Karpas-422 (cell line): ENCODE results near the gene ARRB1. TPM values are rescaled to one million over a fixed set of nuclear protein-coding genes. Genes with fewer than 3 reads are reported as not detected.
"Not testable (repeated sequence)": the region's sequence is repeated elsewhere in the genome, so short reads cannot be mapped to it uniquely, and the experiment has no call there.

Experiments
- DNase-seq: peaks from one replicate; pipeline ENCODE4 v3.0.0-alpha.2; 2015
- H2AFZ ChIP-seq: fragments of 200-600 bp; sonication (generic); 2 replicates; pipeline ENCODE4 v1.6.1; 2014; ENCODE audit warnings: antibody characterized with exemption, low read length, mixed read lengths
- H3K27ac ChIP-seq: fragments of 200-600 bp; sonication (generic); 2 replicates; pipeline ENCODE4 v1.5.1; 2014; ENCODE audit warnings: mild to moderate bottlenecking, low read length, moderate library complexity
- H3K27me3 ChIP-seq: fragments of 200-600 bp; sonication (generic); 2 replicates; pipeline ENCODE4 v1.6.1; 2014; ENCODE audit warnings: low read length, mixed read lengths
- H3K36me3 ChIP-seq: fragments of 200-600 bp; sonication (generic); 2 replicates; pipeline ENCODE4 v1.6.1; 2014; ENCODE audit warnings: low read length, mixed read lengths; ENCODE audit not compliant: insufficient read depth
- H3K4me1 ChIP-seq: fragments of 200-600 bp; sonication (generic); 2 replicates; pipeline ENCODE4 v1.6.1; 2014; ENCODE audit warnings: mild to moderate bottlenecking, low read length, mixed read lengths
- H3K4me2 ChIP-seq: fragments of 200-600 bp; sonication (generic); 2 replicates; pipeline ENCODE4 v1.6.1; 2014; ENCODE audit warnings: low read length, low read depth, mild to moderate bottlenecking; ENCODE audit not compliant: poor library complexity, severe bottlenecking
- H3K4me3 ChIP-seq: fragments of 200-600 bp; sonication (generic); 2 replicates; pipeline ENCODE4 v1.5.1; 2014; ENCODE audit warnings: mild to moderate bottlenecking, antibody characterized with exemption, low read length, mixed read lengths
- H3K79me2 ChIP-seq: fragments of 200-600 bp; sonication (generic); 2 replicates; pipeline ENCODE4 v1.6.1; 2014; ENCODE audit warnings: mild to moderate bottlenecking, low read length, mixed read lengths
- H3K9ac ChIP-seq: fragments of 200-600 bp; sonication (generic); 2 replicates; pipeline ENCODE4 v1.6.0; 2014; ENCODE audit warnings: low read length
- H3K9me2 ChIP-seq: fragments of 200-600 bp; sonication (generic), shearing (Covaris generic); replicated peaks from 2 replicates; pipeline ENCODE4 v1.6.0; 2014; ENCODE audit warnings: mild to moderate bottlenecking, low read length, moderate library complexity; ENCODE audit not compliant: insufficient read depth
- H3K9me3 ChIP-seq: fragments of 300-700, 200-600 bp; sonication (generic); 2 replicates; pipeline ENCODE4 v1.6.1; 2014; ENCODE audit warnings: low read length, mixed read lengths
- H4K20me1 ChIP-seq: fragments of 200-600 bp; sonication (generic); 2 replicates; pipeline ENCODE4 v1.6.1; 2014; ENCODE audit warnings: mild to moderate bottlenecking, antibody characterized with exemption, low read length, low read depth; ENCODE audit not compliant: insufficient read depth
- total RNA-seq: library from RNA; depleted of rRNA; stranded (reverse); fragments of >200 nt; shearing (Covaris generic); gene quantifications from 2 replicates; pipeline ENCODE4 v1.2.3, GENCODE V29; 2014; ENCODE audit warnings: low replicate concordance

The ARRB1 gene
- total RNA-seq, 1 experiment from 2014 or later: not detected

DNA sequence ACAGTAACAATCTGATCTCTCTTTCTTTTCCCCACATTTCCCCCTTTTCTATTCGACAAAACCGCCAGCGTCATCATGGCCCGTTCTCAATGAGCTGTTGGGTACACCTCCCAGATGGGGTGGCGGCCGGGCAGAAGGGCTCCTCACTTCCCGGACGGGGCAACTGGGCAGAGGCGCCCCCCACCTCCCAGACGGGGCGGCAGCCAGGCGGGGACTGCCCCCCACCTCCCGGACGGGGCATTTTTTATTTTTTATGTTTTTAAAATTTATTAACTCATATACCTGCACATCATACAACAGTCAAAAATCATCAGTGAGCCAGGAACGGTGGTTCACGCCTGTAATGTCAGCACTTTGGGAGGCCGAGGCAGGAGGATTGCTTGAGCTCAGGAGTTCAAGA, 27.3 kb upstream of the ARRB1 start:
- not testable (repeated sequence) for DNase-seq, H3K27me3 ChIP-seq, H3K4me2 ChIP-seq, H3K9me3 ChIP-seq, H2AFZ ChIP-seq, H3K27ac ChIP-seq, H3K4me1 ChIP-seq, H3K36me3 ChIP-seq, H4K20me1 ChIP-seq, H3K79me2 ChIP-seq, H3K9ac ChIP-seq, H3K4me3 ChIP-seq, H3K9me2 ChIP-seq

DNA sequence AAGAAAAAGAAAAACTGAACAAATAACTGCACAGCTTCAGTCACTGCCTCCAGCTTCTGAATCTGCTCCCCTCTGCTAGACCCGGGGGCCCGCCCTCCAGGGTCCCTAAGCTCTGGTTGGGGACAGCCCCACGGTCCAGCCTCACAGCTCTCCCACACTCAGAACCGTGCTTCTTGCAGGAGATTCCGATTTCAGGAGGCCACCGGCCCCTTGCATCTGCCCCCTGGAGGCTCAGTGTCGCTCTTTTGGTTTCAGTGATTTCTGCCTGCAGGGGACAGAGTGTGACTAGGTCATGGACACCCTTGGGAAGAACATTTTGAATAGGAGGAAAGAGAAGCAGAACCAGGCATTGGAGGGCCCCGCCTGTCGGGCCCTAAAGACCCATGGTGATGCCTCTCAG, 24.7 kb upstream of the ARRB1 start:
- Histone ChIP-seq H3K36me3 (no peaks in the 10 kb centered on the region), H3K4me2 (no peak overlapping the region), H3K9ac (no peak overlapping the region), H3K79me2 (no peaks in the 10 kb centered on the region), H3K9me3 (no peaks in the 10 kb centered on the region), H3K27ac (no peak overlapping the region), H3K4me3 (no peak overlapping the region), H3K9me2 (no peaks in the 10 kb centered on the region), H3K27me3 (no peaks in the 10 kb centered on the region), H2AFZ (no peak overlapping the region), H3K4me1 (no peaks in the 10 kb centered on the region), H4K20me1 (no peaks in the 10 kb centered on the region)
- DNase-seq: no peak

DNA sequence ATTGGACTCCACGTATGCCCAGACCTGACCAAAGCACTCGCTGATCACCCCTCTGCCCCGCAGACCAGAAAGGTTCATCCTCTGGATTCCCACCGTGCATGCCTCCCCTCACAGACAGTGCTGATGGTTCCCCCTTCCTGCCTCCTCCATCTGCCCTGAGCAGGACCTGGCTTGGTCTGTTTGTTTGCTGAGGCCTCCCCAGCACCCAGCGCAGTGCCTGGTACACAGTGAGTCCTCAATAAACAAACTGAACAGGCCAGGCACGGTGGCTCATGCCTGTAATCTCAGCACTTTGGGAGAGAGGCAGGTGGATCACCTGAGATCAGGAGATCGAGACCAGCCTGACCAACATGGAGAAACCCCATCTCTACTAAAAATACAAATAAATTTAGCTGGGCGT, 24.2 kb upstream of the ARRB1 start:
- Histone ChIP-seq H3K79me2 (no peaks in the 10 kb centered on the region), H3K27ac (no peak overlapping the region), H2AFZ (no peak overlapping the region), H3K27me3 (no peaks in the 10 kb centered on the region), H3K9me3 (no peaks in the 10 kb centered on the region), H3K36me3 (no peaks in the 10 kb centered on the region), H3K4me2 (no peak overlapping the region), H3K9me2 (no peaks in the 10 kb centered on the region), H3K4me1 (no peaks in the 10 kb centered on the region), H3K4me3 (no peak overlapping the region), H3K9ac (no peak overlapping the region), H4K20me1 (no peaks in the 10 kb centered on the region)
- no peak for DNase-seq

DNA sequence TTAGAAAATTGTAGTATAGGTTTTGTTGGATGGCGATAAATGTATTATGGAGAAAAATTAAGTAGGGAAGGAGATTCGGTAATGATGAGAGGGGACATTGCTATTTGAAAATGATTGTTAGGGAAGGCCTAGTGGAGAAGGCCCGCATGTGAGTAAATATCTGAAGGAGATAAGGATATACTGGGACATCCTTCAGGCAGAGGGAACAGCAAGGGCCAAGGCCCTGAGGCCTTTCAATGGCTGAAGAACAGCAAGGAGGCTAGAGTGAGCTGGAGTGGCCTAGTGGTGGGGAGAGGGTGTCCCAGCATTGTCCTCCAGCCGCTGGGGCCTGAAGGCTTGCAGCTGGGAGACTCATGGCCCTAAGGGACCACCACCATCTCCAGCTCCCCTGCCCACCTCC, 23.2 kb upstream of the ARRB1 start:
- H3K4me1 ChIP-seq: no peaks in the 10 kb centered on the region
- no peaks in the 10 kb centered on the region for H3K79me2 ChIP-seq
- H3K9ac ChIP-seq: no peak overlapping the region
- H3K27me3 ChIP-seq: no peaks in the 10 kb centered on the region
- no peaks in the 10 kb centered on the region for H3K9me3 ChIP-seq
- H3K4me3 ChIP-seq: no peak overlapping the region
- no peaks in the 10 kb centered on the region for H4K20me1 ChIP-seq
- no peaks in the 10 kb centered on the region for H3K36me3 ChIP-seq
- H2AFZ ChIP-seq: no peak overlapping the region
- DNase-seq: no peak
- no peaks in the 10 kb centered on the region for H3K9me2 ChIP-seq
- H3K4me2 ChIP-seq: no peak overlapping the region
- H3K27ac ChIP-seq: no peak overlapping the region

DNA sequence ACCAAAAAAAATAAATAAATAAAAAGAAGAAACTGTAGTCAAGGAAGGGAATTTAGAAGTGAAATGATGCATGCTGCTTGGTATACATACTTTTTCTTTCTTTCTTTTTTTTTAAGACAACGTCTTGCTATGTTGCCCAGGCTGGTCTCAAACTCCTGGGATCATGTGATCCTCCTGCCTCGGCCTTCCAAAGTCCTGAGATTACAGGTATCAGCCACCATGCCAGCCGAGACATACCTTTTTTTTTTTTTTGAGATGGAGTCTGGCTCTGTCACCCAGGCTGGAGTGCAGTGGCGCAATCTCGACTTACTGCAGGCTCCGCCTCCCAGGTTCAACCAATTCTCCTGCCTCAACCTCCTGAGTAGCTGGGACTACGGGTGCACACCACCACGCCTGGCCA, 21.7 kb upstream of the ARRB1 start:
- Histone ChIP-seq H3K27me3 (no peaks in the 10 kb centered on the region), H4K20me1 (no peaks in the 10 kb centered on the region), H3K4me3 (no peak overlapping the region), H3K4me2 (no peak overlapping the region), H3K9me3 (no peaks in the 10 kb centered on the region), H2AFZ (no peak overlapping the region), H3K9ac (no peak overlapping the region), H3K4me1 (no peaks in the 10 kb centered on the region), H3K27ac (no peak overlapping the region), H3K79me2 (no peaks in the 10 kb centered on the region), H3K36me3 (no peaks in the 10 kb centered on the region), H3K9me2 (no peaks in the 10 kb centered on the region)
- DNase-seq: no peak

DNA sequence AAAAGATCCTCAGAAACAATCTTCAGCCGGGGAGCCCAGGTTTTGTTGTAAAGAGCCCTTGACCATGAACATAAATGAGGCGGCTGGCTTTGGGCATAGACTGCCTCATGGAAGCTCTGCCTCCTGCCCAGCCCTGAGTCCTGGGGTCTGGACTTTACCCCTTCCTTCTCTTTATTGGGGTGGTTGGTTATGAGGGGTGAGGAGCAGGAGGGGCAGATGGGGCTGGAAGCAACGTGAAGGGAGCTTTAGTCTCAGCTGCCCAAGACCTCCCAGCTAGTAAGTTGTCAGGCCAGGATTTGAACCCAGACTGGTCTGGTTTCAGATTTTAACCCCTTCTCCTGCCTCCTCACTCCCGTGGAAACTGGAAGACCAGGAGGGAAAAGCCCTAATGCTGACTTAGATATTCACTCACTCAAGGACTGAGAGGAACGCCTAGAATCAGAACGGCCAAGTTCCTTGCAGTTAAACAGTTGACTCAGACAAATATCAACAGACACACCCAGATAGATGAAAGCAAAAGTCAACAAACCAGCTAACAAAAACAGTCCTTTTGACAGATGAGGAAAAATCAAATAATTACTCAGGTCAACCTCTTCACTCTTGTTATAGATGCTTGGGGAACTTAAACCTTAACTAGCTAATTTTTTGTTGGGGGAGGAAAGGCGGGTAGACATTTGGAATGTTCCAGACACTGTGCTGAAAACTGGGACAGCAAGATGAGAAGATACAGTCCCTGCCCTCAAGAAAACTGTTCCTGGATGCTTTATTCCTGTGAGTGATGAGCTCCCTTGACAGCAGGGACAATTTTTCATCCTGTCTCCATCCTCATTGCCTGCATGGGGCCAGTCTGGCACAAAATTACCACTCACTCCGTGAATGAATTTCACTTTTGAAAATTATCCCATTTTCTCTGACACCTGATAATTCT, 20.8 kb upstream of the ARRB1 start:
- Histone ChIP-seq H3K9ac (no peak overlapping the region), H3K4me2 (no peak overlapping the region), H3K9me2 (no peaks in the 10 kb centered on the region), H3K79me2 (no peaks in the 10 kb centered on the region), H3K27me3 (no peaks in the 10 kb centered on the region), H3K9me3 (no peaks in the 10 kb centered on the region), H3K36me3 (no peaks in the 10 kb centered on the region), H3K4me3 (no peak overlapping the region), H4K20me1 (no peaks in the 10 kb centered on the region), H2AFZ (no peak overlapping the region), H3K4me1 (no peaks in the 10 kb centered on the region), H3K27ac (no peak overlapping the region)
- DNase-seq: no peak

DNA sequence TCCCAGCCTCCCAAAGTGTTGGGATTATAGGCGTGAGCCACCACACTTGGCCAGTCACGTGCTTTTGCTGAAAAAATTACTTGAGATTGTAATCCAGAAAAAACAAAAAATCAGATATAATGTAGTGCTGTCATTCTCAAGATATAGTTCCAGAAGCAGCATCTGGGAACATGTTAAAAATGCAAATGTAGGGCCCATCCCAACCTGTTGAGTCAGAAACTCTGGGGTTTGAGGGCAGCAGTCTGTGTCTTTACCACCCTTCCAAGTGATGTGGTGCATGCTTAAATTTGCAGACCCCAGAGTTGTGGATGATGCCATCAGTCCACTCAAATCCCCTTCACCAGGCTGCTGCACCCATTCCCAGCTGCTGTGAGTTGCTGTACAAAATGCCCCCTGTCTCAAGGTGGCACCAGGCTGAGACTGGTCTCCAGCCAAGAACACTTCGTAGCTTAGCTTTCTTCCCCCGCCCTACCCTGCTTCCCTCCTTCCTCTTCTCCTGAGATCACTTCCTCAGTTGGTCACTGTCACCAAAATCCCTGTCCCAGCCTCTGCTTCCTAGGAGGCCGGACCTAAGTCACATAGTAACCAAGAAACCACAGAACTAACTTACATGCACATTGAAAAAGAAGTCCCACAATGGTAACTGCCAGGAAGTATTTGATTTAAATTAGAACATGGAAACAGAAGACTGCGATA, 18.2 kb upstream of the ARRB1 start:
- Histone ChIP-seq H3K27me3 (no peaks in the 10 kb centered on the region), H3K4me3 (no peak overlapping the region), H3K36me3 (no peaks in the 10 kb centered on the region), H3K4me2 (no peak overlapping the region), H2AFZ (no peak overlapping the region), H4K20me1 (no peaks in the 10 kb centered on the region), H3K4me1 (no peaks in the 10 kb centered on the region), H3K9ac (no peak overlapping the region), H3K79me2 (no peaks in the 10 kb centered on the region), H3K9me3 (no peaks in the 10 kb centered on the region), H3K27ac (no peak overlapping the region), H3K9me2 (no peaks in the 10 kb centered on the region)
- no peak for DNase-seq

DNA sequence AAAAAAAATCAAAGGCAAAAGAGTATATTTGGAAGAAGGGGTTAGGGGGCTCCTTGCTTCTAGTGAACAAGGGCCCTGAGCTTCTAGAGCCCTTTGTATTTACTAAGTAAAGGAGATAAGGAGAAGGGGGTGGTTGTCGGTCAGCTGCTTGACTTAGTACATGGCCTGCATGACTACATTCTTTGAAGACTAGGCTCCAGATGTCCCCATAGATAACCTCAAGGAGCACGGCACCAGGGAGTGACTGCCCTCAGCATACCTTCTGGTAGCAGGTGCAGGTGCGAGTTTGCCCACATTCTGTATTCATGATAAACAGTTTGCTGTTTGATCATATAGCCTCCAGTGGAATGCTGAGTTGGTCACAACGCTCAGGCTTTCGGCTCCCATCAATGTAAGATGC, 15.4 kb upstream of the ARRB1 start:
- not testable (repeated sequence) for H3K27ac ChIP-seq, DNase-seq, H3K4me2 ChIP-seq, H3K4me3 ChIP-seq, H4K20me1 ChIP-seq, H3K9me3 ChIP-seq, H3K79me2 ChIP-seq, H3K9ac ChIP-seq, H3K4me1 ChIP-seq, H2AFZ ChIP-seq, H3K27me3 ChIP-seq, H3K9me2 ChIP-seq, H3K36me3 ChIP-seq
